ENCODE measurements around the gene TTC9.

TTC9 gene

GRCh38 chr14:70616646-70617045 is 25.1 kb upstream of the TTC9 start:
- no peak overlapping the region for H3K9ac ChIP-seq (ENCODE audit: low read depth, low read length, poor library complexity, severe bottlenecking)
- H3K36me3 ChIP-seq (ENCODE audit: insufficient read depth, low read length), result no peaks in the 10 kb centered on the region
- no peaks in the 10 kb centered on the region for H3K9me2 ChIP-seq (replicated peaks; ENCODE audit: low read depth, low read length)
- H4K20me1 ChIP-seq (ENCODE audit: insufficient read depth, low read length, poor library complexity, severe bottlenecking), result no peaks in the 10 kb centered on the region
- no peak overlapping the region for H3K4me2 ChIP-seq (ENCODE audit: low read depth, low read length, poor library complexity, severe bottlenecking)
- H3F3A ChIP-seq (ENCODE audit: low read depth), result no peaks in the 10 kb centered on the region
- H3K4me1 ChIP-seq (ENCODE audit: insufficient read depth, low read length, poor library complexity, severe bottlenecking), result no peaks in the 10 kb centered on the region
- H3K27me3 ChIP-seq (ENCODE audit: insufficient read depth, low read length, poor library complexity, severe bottlenecking), result no peaks in the 10 kb centered on the region
- no peaks in the 10 kb centered on the region for H3K79me2 ChIP-seq (ENCODE audit: insufficient read depth, low read length)
- no peak overlapping the region for H2AFZ ChIP-seq (ENCODE audit: low read length)
- no peak for TF ChIP-seq CTCF (conservative IDR thresholded peaks at IDR 0.05; ENCODE audit: low read length)
- TF ChIP-seq EZH2phosphoT487 (IDR thresholded peaks at IDR 0.05; ENCODE audit: borderline replicate concordance), result no peak
- no peak overlapping the region for H3K4me3 ChIP-seq (ENCODE audit: low read length, poor library complexity, severe bottlenecking)
- no peaks in the 10 kb centered on the region for H3K9me3 ChIP-seq (ENCODE audit: insufficient read depth, low read depth, low read length)

DNA sequence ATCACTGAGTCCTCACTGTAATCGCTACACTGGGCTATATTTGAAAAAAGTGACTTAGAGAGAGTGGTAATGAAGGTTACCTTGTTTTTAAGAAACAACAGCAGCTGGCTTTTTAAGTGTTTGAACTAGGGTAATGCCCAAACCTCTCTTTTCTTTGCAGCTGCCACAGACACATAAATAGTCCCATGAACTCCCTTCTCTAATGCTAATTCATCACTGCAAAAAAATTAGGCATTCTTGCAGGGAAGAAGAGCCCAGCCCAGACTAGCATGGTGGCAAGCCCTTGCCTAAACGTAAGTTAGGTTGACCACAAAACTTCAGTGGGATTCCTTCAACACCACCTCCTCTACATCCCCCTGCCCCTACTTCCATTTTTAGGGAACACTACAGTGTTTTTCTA is 23.4 kb upstream of the TTC9 start:
- H3K9me3 ChIP-seq (ENCODE audit: insufficient read depth, low read depth, low read length), result no peaks in the 10 kb centered on the region
- H3F3A ChIP-seq (ENCODE audit: low read depth), result no peaks in the 10 kb centered on the region
- H3K9ac ChIP-seq (ENCODE audit: low read depth, low read length, poor library complexity, severe bottlenecking), result no peak overlapping the region
- no peak for TF ChIP-seq EZH2phosphoT487 (IDR thresholded peaks at IDR 0.05; ENCODE audit: borderline replicate concordance)
- TF ChIP-seq CTCF (conservative IDR thresholded peaks at IDR 0.05; ENCODE audit: low read length), result no peak
- no peaks in the 10 kb centered on the region for H3K27me3 ChIP-seq (ENCODE audit: insufficient read depth, low read length, poor library complexity, severe bottlenecking)
- H3K4me2 ChIP-seq (ENCODE audit: low read depth, low read length, poor library complexity, severe bottlenecking), result no peak overlapping the region
- H3K9me2 ChIP-seq (replicated peaks; ENCODE audit: low read depth, low read length), result no peaks in the 10 kb centered on the region
- no peaks in the 10 kb centered on the region for H3K36me3 ChIP-seq (ENCODE audit: insufficient read depth, low read length)
- H3K4me3 ChIP-seq (ENCODE audit: low read length, poor library complexity, severe bottlenecking), result no peak overlapping the region
- no peak overlapping the region for H2AFZ ChIP-seq (ENCODE audit: low read length)
- H3K4me1 ChIP-seq (ENCODE audit: insufficient read depth, low read length, poor library complexity, severe bottlenecking), result no peaks in the 10 kb centered on the region
- no peaks in the 10 kb centered on the region for H4K20me1 ChIP-seq (ENCODE audit: insufficient read depth, low read length, poor library complexity, severe bottlenecking)
- H3K79me2 ChIP-seq (ENCODE audit: insufficient read depth, low read length), result no peaks in the 10 kb centered on the region

DNA sequence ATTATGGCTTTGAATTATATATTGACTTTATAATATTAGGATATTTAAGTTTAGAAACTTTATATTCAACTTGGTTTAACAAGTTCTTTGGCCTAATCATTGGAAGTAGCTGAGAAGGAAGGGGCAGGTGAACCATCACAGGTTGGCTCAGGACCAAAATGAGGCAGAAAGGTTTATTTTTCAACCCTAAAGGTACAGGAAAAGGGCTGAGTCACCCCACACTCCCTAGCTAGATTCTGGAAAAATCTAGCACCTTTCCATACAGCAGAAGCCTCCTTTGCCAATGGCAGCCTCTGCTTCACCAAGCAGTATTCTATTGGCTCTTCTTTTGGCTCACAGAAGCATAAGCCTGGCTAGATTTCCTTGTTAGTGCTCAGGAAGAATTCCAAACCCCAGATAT is 22.0 kb upstream of the TTC9 start:
- no peak overlapping the region for H2AFZ ChIP-seq (ENCODE audit: low read length)
- no peak overlapping the region for H3K9ac ChIP-seq (ENCODE audit: low read depth, low read length, poor library complexity, severe bottlenecking)
- H3K4me2 ChIP-seq (ENCODE audit: low read depth, low read length, poor library complexity, severe bottlenecking), result no peak overlapping the region
- no peak for TF ChIP-seq CTCF (conservative IDR thresholded peaks at IDR 0.05; ENCODE audit: low read length)
- TF ChIP-seq EZH2phosphoT487 (IDR thresholded peaks at IDR 0.05; ENCODE audit: borderline replicate concordance), result no peak
- no peaks in the 10 kb centered on the region for H3K79me2 ChIP-seq (ENCODE audit: insufficient read depth, low read length)
- no peaks in the 10 kb centered on the region for H4K20me1 ChIP-seq (ENCODE audit: insufficient read depth, low read length, poor library complexity, severe bottlenecking)
- no peaks in the 10 kb centered on the region for H3K27me3 ChIP-seq (ENCODE audit: insufficient read depth, low read length, poor library complexity, severe bottlenecking)
- H3K4me3 ChIP-seq (ENCODE audit: low read length, poor library complexity, severe bottlenecking), result no peak overlapping the region
- H3K9me3 ChIP-seq (ENCODE audit: insufficient read depth, low read depth, low read length), result no peaks in the 10 kb centered on the region
- H3K36me3 ChIP-seq (ENCODE audit: insufficient read depth, low read length), result no peaks in the 10 kb centered on the region
- H3K9me2 ChIP-seq (replicated peaks; ENCODE audit: low read depth, low read length), result no peaks in the 10 kb centered on the region
- H3F3A ChIP-seq (ENCODE audit: low read depth), result no peaks in the 10 kb centered on the region
- no peaks in the 10 kb centered on the region for H3K4me1 ChIP-seq (ENCODE audit: insufficient read depth, low read length, poor library complexity, severe bottlenecking)

All from Loucy (cell line).